ENCODE data around the gene EIF4G3. TPM values are rescaled to one million over a fixed set of nuclear protein-coding genes. Genes with fewer than 3 reads are reported as not detected.

Gene EIF4G3
- total RNA-seq, 2 experiments from 2014 or later, result 34.9 to 35.8 TPM

- Mint-ChIP-seq H3K27ac (no peak overlapping the region), H3K4me3 (no peak overlapping the region)
Measured at GRCh38 chr1:20982316-20982715, 194.4 kb downstream of the EIF4G3 start.

GRCh38 chr1:20981915-20982314, 194.8 kb downstream of the EIF4G3 start:
- Mint-ChIP-seq H3K27me3 (no peaks in the 10 kb centered on the region), H3K27ac (no peak overlapping the region), H3K9me3 (no peaks in the 10 kb centered on the region), H3K4me1 (no peaks in the 10 kb centered on the region), H3K36me3 (peaks cover 2% of the 10 kb centered on the region), H3K4me3 (no peak overlapping the region)
- POLR2A ChIA-PET, result interaction anchor here (0.8 kb wide), 1 partner anchor 213 kb away, joined by 3 read pairs; no protein-coding TSS in a partner anchor
- DNase-seq, result no peak
- ATAC-seq (ENCODE audit: low read depth), result no peak

More at GRCh38 chr1:20982316-20982715, 194.4 kb downstream of the EIF4G3 start:
- no peak for ATAC-seq (ENCODE audit: low read depth)
- Mint-ChIP-seq H3K9me3 (no peaks in the 10 kb centered on the region), H3K36me3 (peaks cover 2% of the 10 kb centered on the region), H3K4me1 (no peaks in the 10 kb centered on the region), H3K27me3 (no peaks in the 10 kb centered on the region)
- no peak for DNase-seq
- POLR2A ChIA-PET, result interaction anchor here (0.8 kb wide), 1 partner anchor 213 kb away, joined by 3 read pairs; no protein-coding TSS in a partner anchor

GRCh38 chr1:20980051-20980450, 196.6 kb downstream of the EIF4G3 start:
- no peaks in the 10 kb centered on the region for H3K36me3 Mint-ChIP-seq
- no peak for ATAC-seq (ENCODE audit: low read depth)
- no peaks in the 10 kb centered on the region for H3K9me3 Mint-ChIP-seq
- H3K27ac Mint-ChIP-seq, result no peak overlapping the region
- H3K4me1 Mint-ChIP-seq, result no peaks in the 10 kb centered on the region
- H3K27me3 Mint-ChIP-seq, result no peaks in the 10 kb centered on the region
- H3K4me3 Mint-ChIP-seq, result no peak overlapping the region
- POLR2A ChIA-PET, result no interaction called here
- no peak for DNase-seq

- H3K27me3 Mint-ChIP-seq, result no peaks in the 10 kb centered on the region
Measured at GRCh38 chr1:20978413-20978812, 198.3 kb downstream of the EIF4G3 start.

GRCh38 chr1:20975668-20976067, 201.0 kb downstream of the EIF4G3 start:
- DNase-seq, result no peak
- Mint-ChIP-seq H3K36me3 (peaks cover 7% of the 10 kb centered on the region), H3K4me1 (peaks cover 2% of the 10 kb centered on the region), H3K27ac (no peak overlapping the region), H3K9me3 (no peaks in the 10 kb centered on the region), H3K4me3 (no peak overlapping the region), H3K27me3 (no peaks in the 10 kb centered on the region)
- no peak for ATAC-seq (ENCODE audit: low read depth)
- POLR2A ChIA-PET, result no interaction called here

More at GRCh38 chr1:20978413-20978812, 198.3 kb downstream of the EIF4G3 start:
- no peaks in the 10 kb centered on the region for H3K9me3 Mint-ChIP-seq
- ATAC-seq (ENCODE audit: low read depth) (no peak), DNase-seq (no peak)
- H3K36me3 Mint-ChIP-seq, result peaks cover 5% of the 10 kb centered on the region
- H3K27ac Mint-ChIP-seq, result no peak overlapping the region
- POLR2A ChIA-PET, result no interaction called here
- no peak overlapping the region for H3K4me3 Mint-ChIP-seq
- H3K4me1 Mint-ChIP-seq, result peaks cover 2% of the 10 kb centered on the region

- DNase-seq, result no peak
- H3K27me3 Mint-ChIP-seq, result no peaks in the 10 kb centered on the region
- H3K36me3 Mint-ChIP-seq, result peaks cover 7% of the 10 kb centered on the region
- POLR2A ChIA-PET, result no interaction called here
- H3K9me3 Mint-ChIP-seq, result no peaks in the 10 kb centered on the region
- H3K4me1 Mint-ChIP-seq, result peaks cover 2% of the 10 kb centered on the region
- no peak for ATAC-seq (ENCODE audit: low read depth)
- no peak overlapping the region for H3K27ac Mint-ChIP-seq
- no peak overlapping the region for H3K4me3 Mint-ChIP-seq
Measured at GRCh38 chr1:20974951-20975350, 201.7 kb downstream of the EIF4G3 start.

- Mint-ChIP-seq H3K27me3 (no peaks in the 10 kb centered on the region), H3K4me1 (peaks cover 2% of the 10 kb centered on the region), H3K9me3 (no peaks in the 10 kb centered on the region), H3K36me3 (peaks cover 7% of the 10 kb centered on the region), H3K27ac (no peak overlapping the region), H3K4me3 (no peak overlapping the region)
- DNase-seq (no peak), ATAC-seq (ENCODE audit: low read depth) (no peak)
- POLR2A ChIA-PET, result no interaction called here
Measured at GRCh38 chr1:20974069-20974468, 202.6 kb downstream of the EIF4G3 start.

- Mint-ChIP-seq H3K4me3 (no peak overlapping the region), H3K36me3 (peaks cover 7% of the 10 kb centered on the region), H3K27ac (no peak overlapping the region), H3K4me1 (peaks cover 2% of the 10 kb centered on the region), H3K27me3 (no peaks in the 10 kb centered on the region), H3K9me3 (no peaks in the 10 kb centered on the region)
- DNase-seq, result no peak
- POLR2A ChIA-PET, result no interaction called here
- ATAC-seq (ENCODE audit: low read depth), result no peak
Measured at GRCh38 chr1:20972855-20973254, 203.8 kb downstream of the EIF4G3 start.

GRCh38 chr1:20964540-20965484, 211.9 kb downstream of the EIF4G3 start:
- H3K36me3 Mint-ChIP-seq, result peaks cover 15% of the 10 kb centered on the region
- H3K4me1 Mint-ChIP-seq, result peaks cover 9% of the 10 kb centered on the region
- no peak overlapping the region for H3K4me3 Mint-ChIP-seq
- no peaks in the 10 kb centered on the region for H3K9me3 Mint-ChIP-seq
- ATAC-seq (ENCODE audit: low read depth) (no peak), DNase-seq (no peak)
- H3K27ac Mint-ChIP-seq, result peak overlapping the region; percentile 11
- POLR2A ChIA-PET, result no interaction called here
- H3K27me3 Mint-ChIP-seq, result no peaks in the 10 kb centered on the region

- ATAC-seq (ENCODE audit: low read depth) (no peak), DNase-seq (no peak)
- Mint-ChIP-seq H3K4me1 (peaks cover 9% of the 10 kb centered on the region), H3K27ac (no peak overlapping the region), H3K27me3 (no peaks in the 10 kb centered on the region), H3K36me3 (peaks cover 20% of the 10 kb centered on the region), H3K9me3 (no peaks in the 10 kb centered on the region), H3K4me3 (no peak overlapping the region)
- POLR2A ChIA-PET, result no interaction called here
Measured at GRCh38 chr1:20962576-20963258, 214.0 kb downstream of the EIF4G3 start.

GRCh38 chr1:20958430-20958829, 218.3 kb downstream of the EIF4G3 start:
- DNase-seq (no peak), ATAC-seq (ENCODE audit: low read depth) (no peak)
- H3K4me1 Mint-ChIP-seq, result peaks cover 5% of the 10 kb centered on the region
- no peak overlapping the region for H3K4me3 Mint-ChIP-seq
- H3K27me3 Mint-ChIP-seq, result no peaks in the 10 kb centered on the region
- POLR2A ChIA-PET, result no interaction called here
- peaks cover 20% of the 10 kb centered on the region for H3K36me3 Mint-ChIP-seq
- no peaks in the 10 kb centered on the region for H3K9me3 Mint-ChIP-seq
- no peak overlapping the region for H3K27ac Mint-ChIP-seq

GRCh38 chr1:20956272-20956671, 220.4 kb downstream of the EIF4G3 start:
- Mint-ChIP-seq H3K36me3 (peaks cover 18% of the 10 kb centered on the region), H3K4me3 (no peak overlapping the region), H3K4me1 (peaks cover 5% of the 10 kb centered on the region), H3K27ac (no peak overlapping the region), H3K9me3 (no peaks in the 10 kb centered on the region), H3K27me3 (no peaks in the 10 kb centered on the region)
- no peak for ATAC-seq (ENCODE audit: low read depth)
- DNase-seq, result no peak
- POLR2A ChIA-PET, result no interaction called here

GRCh38 chr1:20950679-20951078, 226.0 kb downstream of the EIF4G3 start:
- Mint-ChIP-seq H3K9me3 (no peaks in the 10 kb centered on the region), H3K36me3 (peaks cover 9% of the 10 kb centered on the region), H3K4me3 (no peak overlapping the region), H3K4me1 (no peaks in the 10 kb centered on the region), H3K27ac (no peak overlapping the region), H3K27me3 (no peaks in the 10 kb centered on the region)
- DNase-seq (no peak), ATAC-seq (ENCODE audit: low read depth) (no peak)
- POLR2A ChIA-PET, result no interaction called here

Measured in activated naive CD8-positive, alpha-beta T cell treated with anti-CD3 and anti-CD28 coated beads, Interleukin-2, amount 10 ng/mL, durations not matched to agents 7 days and 5 days (primary cell).